K562 treated with DMSO at 1 percent for 12 hours (cell line): Measurements from ENCODE around the gene KRTAP23-1. TPM values are rescaled to one million over a fixed set of nuclear protein-coding genes. Genes with fewer than 3 reads are reported as not detected.

Source experiments
- total RNA-seq: library from RNA; unstranded; fragments of 300-600 nt; gene quantifications from 2 replicates; pipeline ENCODE4 v1.2.3, GENCODE V29; 2022; ENCODE audit not compliant: insufficient read depth

The KRTAP23-1 gene, protein sequence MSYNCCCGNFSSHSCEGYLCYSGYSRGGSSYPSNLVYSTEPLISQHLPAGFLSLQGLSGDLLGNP
- total RNA-seq, result not detected in 2 replicates

DNA sequence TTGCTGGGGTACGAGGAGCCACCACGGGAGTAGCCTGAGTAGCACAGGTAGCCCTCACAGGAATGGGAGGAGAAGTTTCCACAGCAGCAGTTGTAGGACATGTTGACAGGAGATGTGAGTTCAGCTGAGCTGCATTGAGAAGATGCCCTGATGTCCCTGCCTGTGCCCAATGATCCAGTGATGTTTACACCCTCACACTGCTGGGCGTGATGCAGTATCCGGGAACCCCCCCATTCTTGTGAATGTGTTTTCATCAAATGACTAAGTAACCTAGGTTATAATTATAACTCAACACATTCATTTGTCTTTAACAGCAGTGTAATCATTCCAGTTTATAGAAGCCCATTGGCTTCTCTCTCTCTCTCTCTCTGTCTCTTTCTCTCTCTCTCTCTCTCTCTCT is at the start of gene KRTAP23-1:
KRTAP23-1 (minus strand) TSS at position 101 of the 400 bp plus-strand sequence; CDS start at position 101, 0 bp downstream.

GRCh38 chr21:30395731-30396130 is 47.3 kb upstream of the KRTAP23-1 start, which contains the start of gene KRTAP13-1:
Gene KRTAP13-1, plus strand, starts transcription at chr21:30396031. Its CDS starts 56 bp downstream, at chr21:30396087.

DNA sequence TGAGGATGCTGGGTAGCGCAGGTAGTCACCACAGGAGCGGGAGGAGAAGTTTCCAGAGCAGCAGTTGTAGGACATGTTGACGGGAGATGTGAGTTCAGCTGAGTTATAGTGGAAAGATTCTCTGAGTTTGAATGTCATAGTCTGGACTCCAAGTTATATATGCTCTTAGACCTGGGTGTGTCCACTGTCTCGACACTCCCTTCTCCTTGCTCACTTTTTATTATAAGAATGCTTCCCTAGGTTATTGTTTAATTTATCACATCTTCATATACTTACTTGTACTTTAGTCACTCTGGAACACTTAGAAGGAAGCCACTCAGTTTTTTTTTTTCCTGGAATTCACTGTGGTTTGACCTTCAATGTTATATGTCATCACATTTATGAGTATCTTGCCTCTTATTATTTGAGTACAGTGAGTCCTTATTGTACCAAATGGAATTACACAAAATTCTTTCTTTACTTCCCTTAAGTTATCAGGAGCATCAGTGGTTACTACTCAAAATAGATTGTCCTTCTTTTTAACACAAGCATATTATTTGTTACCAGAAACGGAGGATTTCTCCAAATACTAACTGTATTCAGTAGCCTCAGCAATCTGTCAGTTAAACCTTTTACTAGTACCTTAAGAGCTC is 23.8 kb upstream of the KRTAP23-1 start, which contains the start of gene KRTAP13-2:
KRTAP13-2 (minus strand) TSS at position 133 of the 632 bp plus-strand sequence; CDS start at position 75, 58 bp downstream.

DNA sequence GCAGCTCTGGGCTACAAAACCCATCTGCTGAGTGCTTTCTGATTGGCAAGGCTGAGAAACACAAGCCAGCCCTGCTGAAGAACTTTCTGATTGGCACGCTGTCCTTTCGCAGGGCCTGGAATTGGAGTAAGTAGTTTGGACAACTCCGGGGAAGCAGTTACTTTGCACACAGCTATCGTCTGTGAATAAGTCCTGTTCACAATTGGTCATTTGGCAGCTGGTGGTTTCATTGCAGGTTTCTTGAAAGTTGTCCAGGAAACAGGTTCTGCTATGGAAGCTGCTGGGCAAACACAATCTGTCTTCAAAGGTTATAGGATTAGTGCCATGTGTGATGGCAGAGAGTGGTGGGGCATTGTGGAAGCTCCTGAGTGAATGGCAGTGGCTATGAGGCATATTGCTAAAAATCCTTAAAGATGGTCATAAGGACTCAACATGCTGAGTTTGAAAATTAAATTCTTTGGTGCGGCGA is 11.1 kb downstream of the KRTAP23-1 start, which contains the start of gene KRTAP27-1:
KRTAP27-1 (minus strand) TSS at position 419 of the 469 bp plus-strand sequence; CDS start at position 393, 26 bp downstream.

DNA sequence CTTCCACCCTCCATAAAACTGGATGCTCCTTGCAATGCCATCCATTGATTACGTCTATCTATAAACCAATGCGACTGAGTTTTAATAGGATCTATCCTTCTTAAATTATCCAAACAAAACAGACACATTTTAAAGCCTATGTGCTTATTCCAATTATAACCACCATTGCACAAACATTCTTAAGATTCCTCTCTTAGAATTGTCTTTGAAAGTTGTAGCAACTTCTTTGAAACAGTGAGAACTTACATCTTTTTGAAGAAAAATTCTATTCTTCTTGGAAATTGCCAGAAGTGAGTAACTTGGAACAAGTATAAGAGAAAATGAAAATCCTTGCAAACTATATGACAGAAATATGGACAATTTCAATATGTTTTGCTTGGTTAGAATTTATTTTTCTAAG is 28.2 kb downstream of the KRTAP23-1 start, which contains the start of gene KRTAP26-1:
KRTAP26-1 (minus strand) TSS at position 101 of the 400 bp plus-strand sequence. CDS start 280 bp downstream, outside the sequence.

Other genes starting within 250 kb of the KRTAP23-1 start
- not detected in 2 replicates for gene CLDN17, start 181.8 kb downstream of the KRTAP23-1 start, total RNA-seq
- gene CLDN8, start 132.5 kb downstream of the KRTAP23-1 start, total RNA-seq, result not detected in 2 replicates
- not detected in 2 replicates for gene KRTAP24-1, start 65.7 kb downstream of the KRTAP23-1 start, total RNA-seq
- not detected in 2 replicates for gene KRTAP25-1, start 59.1 kb downstream of the KRTAP23-1 start, total RNA-seq
- gene KRTAP26-1, start 28.3 kb downstream of the KRTAP23-1 start, total RNA-seq, result not detected in 2 replicates
- not detected in 2 replicates for gene KRTAP27-1, start 10.9 kb downstream of the KRTAP23-1 start, total RNA-seq
- gene KRTAP13-2, start 23.7 kb upstream of the KRTAP23-1 start, total RNA-seq, result not detected in 2 replicates
- not detected in 2 replicates for gene KRTAP13-1, start 47.4 kb upstream of the KRTAP23-1 start, total RNA-seq
- not detected in 2 replicates for gene KRTAP13-3, start 77.3 kb upstream of the KRTAP23-1 start, total RNA-seq
- not detected in 2 replicates for gene KRTAP13-4, start 81.6 kb upstream of the KRTAP23-1 start, total RNA-seq
- gene KRTAP15-1, start 91.7 kb upstream of the KRTAP23-1 start, total RNA-seq, result not detected in 2 replicates
- not detected in 2 replicates for gene KRTAP19-1, start 131.8 kb upstream of the KRTAP23-1 start, total RNA-seq
- not detected in 2 replicates for gene KRTAP19-2, start 138.8 kb upstream of the KRTAP23-1 start, total RNA-seq
- gene KRTAP19-3, start 143.4 kb upstream of the KRTAP23-1 start, total RNA-seq, result not detected in 2 replicates
- gene KRTAP19-4, start 148.6 kb upstream of the KRTAP23-1 start, total RNA-seq, result not detected in 2 replicates
- gene KRTAP19-5, start 153.5 kb upstream of the KRTAP23-1 start, total RNA-seq, result not detected in 2 replicates
- gene KRTAP19-6, start 193.3 kb upstream of the KRTAP23-1 start, total RNA-seq, result not detected in 2 replicates
- not detected in 2 replicates for gene KRTAP19-7, start 212.7 kb upstream of the KRTAP23-1 start, total RNA-seq
- gene KRTAP22-2, start 241.8 kb upstream of the KRTAP23-1 start, total RNA-seq, result not detected in 2 replicates
- not detected in 2 replicates for gene KRTAP6-3, start 243.8 kb upstream of the KRTAP23-1 start, total RNA-seq